ENCODE results near the gene NDUFA11. TPM values are rescaled to one million over a fixed set of nuclear protein-coding genes. Genes with fewer than 3 reads are reported as not detected.

The NDUFA11 gene
- total and polyA plus RNA-seq, 2 donors (not counting 1 experiment from before 2014, with no cell fraction given): 115 to 276 TPM

DNA sequence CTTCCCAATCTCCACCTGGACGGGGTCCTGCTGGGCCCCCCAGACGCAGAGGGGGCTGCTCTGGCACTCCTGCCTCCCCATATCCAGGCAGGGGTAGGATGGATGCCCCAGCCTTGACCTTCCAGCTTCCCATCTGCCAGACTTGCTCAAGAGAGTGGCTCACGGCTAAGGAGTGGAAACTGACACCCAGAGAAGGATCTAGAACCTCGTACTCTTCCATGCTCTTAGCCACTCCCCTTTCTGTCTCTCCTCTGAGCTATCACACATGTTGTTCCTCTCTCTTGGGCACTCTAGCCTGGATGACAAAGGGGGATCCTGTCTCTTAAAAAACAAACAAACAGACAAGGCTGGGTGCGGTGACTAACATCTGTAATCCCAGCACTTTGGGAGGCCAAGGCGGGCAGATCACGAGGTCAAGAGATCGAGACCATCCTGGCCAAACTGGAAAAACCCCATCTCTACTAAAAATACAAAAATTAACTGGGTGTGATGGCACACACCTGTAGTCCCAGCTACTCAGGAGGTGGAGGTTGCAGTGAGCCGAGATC lies 21.1 kb downstream of the NDUFA11 start:
- no peak for TF ChIP-seq EZH2 (IDR thresholded peaks at IDR 0.05; ENCODE audit: borderline replicate concordance, insufficient read depth, low read depth, low read length, poor library complexity, severe bottlenecking)
- TF ChIP-seq, protein P1, sequence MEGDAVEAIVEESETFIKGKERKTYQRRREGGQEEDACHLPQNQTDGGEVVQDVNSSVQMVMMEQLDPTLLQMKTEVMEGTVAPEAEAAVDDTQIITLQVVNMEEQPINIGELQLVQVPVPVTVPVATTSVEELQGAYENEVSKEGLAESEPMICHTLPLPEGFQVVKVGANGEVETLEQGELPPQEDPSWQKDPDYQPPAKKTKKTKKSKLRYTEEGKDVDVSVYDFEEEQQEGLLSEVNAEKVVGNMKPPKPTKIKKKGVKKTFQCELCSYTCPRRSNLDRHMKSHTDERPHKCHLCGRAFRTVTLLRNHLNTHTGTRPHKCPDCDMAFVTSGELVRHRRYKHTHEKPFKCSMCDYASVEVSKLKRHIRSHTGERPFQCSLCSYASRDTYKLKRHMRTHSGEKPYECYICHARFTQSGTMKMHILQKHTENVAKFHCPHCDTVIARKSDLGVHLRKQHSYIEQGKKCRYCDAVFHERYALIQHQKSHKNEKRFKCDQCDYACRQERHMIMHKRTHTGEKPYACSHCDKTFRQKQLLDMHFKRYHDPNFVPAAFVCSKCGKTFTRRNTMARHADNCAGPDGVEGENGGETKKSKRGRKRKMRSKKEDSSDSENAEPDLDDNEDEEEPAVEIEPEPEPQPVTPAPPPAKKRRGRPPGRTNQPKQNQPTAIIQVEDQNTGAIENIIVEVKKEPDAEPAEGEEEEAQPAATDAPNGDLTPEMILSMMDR (IDR thresholded peaks at IDR 0.05): no peak
- ChIA-PET CTCF (no interaction called here), POLR2A (no interaction called here)
- Histone ChIP-seq H3K9me3 (ENCODE audit: control extremely low read depth in 1 of 3, control insufficient read depth in 2 of 3, insufficient read depth in 1 of 3, low read length in 2 of 3) (peaks cover 0 to 5% (median 0%) of the 10 kb centered on the region in 3 donors), H3K9ac (ENCODE audit: low read length) (no peak overlapping the region), H3K4me3 (ENCODE audit: control extremely low read depth in 1 of 5, extremely low read depth in 1 of 5, insufficient read depth in 1 of 5, low read depth in 2 of 5, low read length in 4 of 5) (no peak overlapping the region), H3K4me2 (replicated peaks; ENCODE audit: low read depth, low read length, poor library complexity, severe bottlenecking) (no peak overlapping the region), H3K27me3 (replicated peaks in 1 of 4; ENCODE audit: control extremely low read depth in 1 of 4, control insufficient read depth in 3 of 4, insufficient read depth in 4 of 4, low read length in 3 of 4) (peaks cover 0 to 18% (median 0%) of the 10 kb centered on the region in 4 experiments), H3K27ac (ENCODE audit: low read length in 2 of 2) (no peak overlapping the region), H3K79me2 (ENCODE audit: control insufficient read depth, insufficient read depth, low read length) (no peaks in the 10 kb centered on the region), H3K4me1 (ENCODE audit: control insufficient read depth in 2 of 2, insufficient read depth in 2 of 2, low read length in 2 of 2) (no peaks in the 10 kb centered on the region), H3K36me3 (replicated peaks in 1 of 2; ENCODE audit: control extremely low read depth in 1 of 2, control insufficient read depth in 1 of 2, extremely low read depth in 1 of 2, insufficient read depth in 2 of 2, low read length in 1 of 2) (no peaks in the 10 kb centered on the region), H4K20me1 (ENCODE audit: control insufficient read depth, insufficient read depth, low read length, poor library complexity, severe bottlenecking) (no peaks in the 10 kb centered on the region), H2AFZ (ENCODE audit: insufficient read depth, low read depth, low read length, poor library complexity, severe bottlenecking) (no peak overlapping the region)
- no peak for DNase-seq
- intact Hi-C loops (cut with micrococcal nuclease): no loop called here
- Mint-ChIP-seq H3K9me3 (ENCODE audit: insufficient read depth) (no peaks in the 10 kb centered on the region), H3K4me1 (peaks cover 2% of the 10 kb centered on the region), H3K4me3 (no peak overlapping the region), H3K27ac (no peak overlapping the region), H3K27me3 (peaks cover 15% of the 10 kb centered on the region)
- no peak for ATAC-seq (ENCODE audit: low read depth)
- 33% methylated on average over 5 of the region's 9 CpGs for WGBS (ENCODE audit: insufficient coverage)

DNA sequence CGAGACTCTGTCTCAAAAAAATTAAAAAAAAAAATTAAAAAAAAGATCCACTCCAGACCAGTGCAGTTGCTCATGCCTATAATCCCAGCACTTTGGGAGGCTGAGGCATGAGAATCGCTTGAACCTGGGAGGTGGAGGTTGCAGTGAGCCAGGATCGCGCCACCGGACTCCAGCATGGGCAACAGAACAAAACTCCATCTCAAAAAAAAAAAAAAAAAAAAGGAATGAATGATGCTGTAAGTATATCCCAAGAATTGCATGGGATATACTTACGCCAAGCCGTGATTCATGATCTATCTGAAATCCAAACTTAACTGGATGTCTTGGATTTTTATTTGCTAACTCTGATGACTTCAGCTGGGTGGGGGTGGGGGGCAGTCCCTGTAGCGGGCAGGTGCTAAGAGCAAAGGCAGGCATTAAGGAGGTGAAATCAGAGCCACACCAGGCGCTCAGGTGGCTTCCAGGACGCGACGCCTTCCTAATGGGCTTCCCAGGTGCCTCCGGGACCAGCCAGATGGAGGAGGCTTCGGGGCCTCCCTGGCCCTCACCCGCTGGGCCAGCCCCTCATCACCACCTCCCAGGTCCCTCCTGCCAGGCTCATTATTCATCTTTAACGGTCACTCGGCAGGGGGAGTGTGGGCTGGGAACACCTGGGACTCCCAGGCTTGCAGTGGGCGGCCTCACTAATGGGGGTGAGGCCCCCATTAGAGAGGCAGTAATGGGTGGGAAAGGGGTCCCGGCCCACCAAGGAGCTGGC lies 21.9 kb downstream of the NDUFA11 start:
- H4K20me1 ChIP-seq (ENCODE audit: control insufficient read depth, insufficient read depth, low read length, poor library complexity, severe bottlenecking): no peaks in the 10 kb centered on the region
- DNase-seq (no peak), ATAC-seq (ENCODE audit: low read depth) (no peak)
- WGBS (ENCODE audit: insufficient coverage): 75% methylated on average over 4 of the region's 19 CpGs
- no peak overlapping the region for H3K4me2 ChIP-seq (replicated peaks; ENCODE audit: low read depth, low read length, poor library complexity, severe bottlenecking)
- H3K9me3 Mint-ChIP-seq (ENCODE audit: insufficient read depth): no peaks in the 10 kb centered on the region
- H3K4me3 ChIP-seq (ENCODE audit: control extremely low read depth in 1 of 5, extremely low read depth in 1 of 5, insufficient read depth in 1 of 5, low read depth in 2 of 5, low read length in 4 of 5): no peak overlapping the region
- H3K9me3 ChIP-seq (ENCODE audit: control extremely low read depth in 1 of 3, control insufficient read depth in 2 of 3, insufficient read depth in 1 of 3, low read length in 2 of 3): peaks cover 0 to 5% (median 0%) of the 10 kb centered on the region in 3 donors
- no peak overlapping the region for H3K9ac ChIP-seq (ENCODE audit: low read length)
- no peak overlapping the region for H3K27ac ChIP-seq (ENCODE audit: low read length in 2 of 2)
- TF ChIP-seq EZH2 (IDR thresholded peaks at IDR 0.05; ENCODE audit: borderline replicate concordance, insufficient read depth, low read depth, low read length, poor library complexity, severe bottlenecking): no peak
- TF ChIP-seq, protein P1 (IDR thresholded peaks at IDR 0.05): no peak
- no peaks in the 10 kb centered on the region for H3K4me1 ChIP-seq (ENCODE audit: control insufficient read depth in 2 of 2, insufficient read depth in 2 of 2, low read length in 2 of 2)
- H3K27me3 ChIP-seq (replicated peaks in 1 of 4; ENCODE audit: control extremely low read depth in 1 of 4, control insufficient read depth in 3 of 4, insufficient read depth in 4 of 4, low read length in 3 of 4): peaks cover 0 to 17% (median 1%) of the 10 kb centered on the region in 4 experiments
- no peak overlapping the region for H3K27ac Mint-ChIP-seq
- no peak overlapping the region for H3K4me3 Mint-ChIP-seq
- POLR2A ChIA-PET: no interaction called here
- H3K36me3 ChIP-seq (replicated peaks in 1 of 2; ENCODE audit: control extremely low read depth in 1 of 2, control insufficient read depth in 1 of 2, extremely low read depth in 1 of 2, insufficient read depth in 2 of 2, low read length in 1 of 2): no peaks in the 10 kb centered on the region
- no peak overlapping the region for H2AFZ ChIP-seq (ENCODE audit: insufficient read depth, low read depth, low read length, poor library complexity, severe bottlenecking)
- H3K79me2 ChIP-seq (ENCODE audit: control insufficient read depth, insufficient read depth, low read length): no peaks in the 10 kb centered on the region
- H3K4me1 Mint-ChIP-seq: peaks cover 2% of the 10 kb centered on the region
- H3K27me3 Mint-ChIP-seq: peaks cover 19% of the 10 kb centered on the region
- CTCF ChIA-PET: no interaction called here
- intact Hi-C loops (cut with micrococcal nuclease): no loop called here

Data from B cell (primary cell).